ENCODE results near the gene RPS4Y1.

DNA sequence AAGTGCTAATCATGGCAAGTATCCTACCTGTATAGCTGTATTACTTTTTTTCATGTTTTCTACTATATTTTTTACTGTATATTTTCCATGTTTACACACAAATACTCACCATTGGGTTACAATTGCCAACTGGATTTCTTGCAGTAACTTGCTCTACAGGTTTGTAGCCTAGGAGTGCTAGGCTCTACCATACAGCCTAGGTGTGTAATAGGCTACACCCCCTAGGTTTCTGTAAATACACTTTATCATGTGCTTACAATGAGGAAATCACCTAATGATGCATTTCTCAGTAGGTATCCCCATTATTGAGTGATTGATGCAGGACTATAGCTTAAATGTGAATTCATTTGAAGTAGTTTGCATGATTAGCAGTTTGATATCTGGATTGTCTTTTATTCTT is 43.4 kb upstream of the RPS4Y1 start:
- TF ChIP-seq, protein P1, sequence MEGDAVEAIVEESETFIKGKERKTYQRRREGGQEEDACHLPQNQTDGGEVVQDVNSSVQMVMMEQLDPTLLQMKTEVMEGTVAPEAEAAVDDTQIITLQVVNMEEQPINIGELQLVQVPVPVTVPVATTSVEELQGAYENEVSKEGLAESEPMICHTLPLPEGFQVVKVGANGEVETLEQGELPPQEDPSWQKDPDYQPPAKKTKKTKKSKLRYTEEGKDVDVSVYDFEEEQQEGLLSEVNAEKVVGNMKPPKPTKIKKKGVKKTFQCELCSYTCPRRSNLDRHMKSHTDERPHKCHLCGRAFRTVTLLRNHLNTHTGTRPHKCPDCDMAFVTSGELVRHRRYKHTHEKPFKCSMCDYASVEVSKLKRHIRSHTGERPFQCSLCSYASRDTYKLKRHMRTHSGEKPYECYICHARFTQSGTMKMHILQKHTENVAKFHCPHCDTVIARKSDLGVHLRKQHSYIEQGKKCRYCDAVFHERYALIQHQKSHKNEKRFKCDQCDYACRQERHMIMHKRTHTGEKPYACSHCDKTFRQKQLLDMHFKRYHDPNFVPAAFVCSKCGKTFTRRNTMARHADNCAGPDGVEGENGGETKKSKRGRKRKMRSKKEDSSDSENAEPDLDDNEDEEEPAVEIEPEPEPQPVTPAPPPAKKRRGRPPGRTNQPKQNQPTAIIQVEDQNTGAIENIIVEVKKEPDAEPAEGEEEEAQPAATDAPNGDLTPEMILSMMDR (IDR thresholded peaks at IDR 0.05), result no peak
- TF ChIP-seq POLR2A (IDR thresholded peaks at IDR 0.05), result no peak
